ENCODE measurements around the gene KRTAP9-7. TPM values are rescaled to one million over a fixed set of nuclear protein-coding genes. Genes with fewer than 3 reads are reported as not detected.
"Not testable (repeated sequence)": the region's sequence is repeated elsewhere in the genome, so short reads cannot be mapped to it uniquely, and the experiment has no call there.

The KRTAP9-7 gene
- total and polyA plus RNA-seq, 2 of the 4 experiments (the other 2 are of a cell fraction) = not detected

DNA sequence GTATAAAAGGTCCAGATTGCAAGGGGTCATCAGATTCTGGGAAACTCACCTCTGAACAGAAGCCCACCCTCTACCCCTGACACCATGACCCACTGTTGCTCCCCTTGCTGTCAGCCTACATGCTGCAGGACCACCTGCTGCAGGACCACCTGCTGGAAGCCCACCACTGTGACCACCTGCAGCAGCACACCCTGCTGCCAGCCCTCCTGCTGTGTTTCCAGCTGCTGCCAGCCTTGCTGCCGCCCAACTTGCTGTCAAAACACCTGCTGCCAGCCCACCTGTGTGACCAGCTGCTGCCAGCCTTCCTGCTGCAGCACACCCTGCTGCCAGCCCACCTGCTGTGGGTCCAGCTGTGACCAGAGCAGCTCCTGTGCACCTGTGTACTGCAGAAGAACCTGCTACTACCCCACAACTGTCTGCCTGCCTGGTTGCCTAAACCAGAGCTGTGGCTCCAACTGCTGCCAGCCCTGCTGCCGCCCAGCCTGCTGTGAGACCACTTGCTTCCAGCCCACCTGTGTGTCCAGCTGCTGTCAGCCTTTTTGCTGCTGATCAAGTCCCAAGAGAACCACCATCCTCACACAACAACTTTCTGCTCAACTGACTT is 25.8 kb upstream of the KRTAP9-7 start, which contains the start of gene KRTAP9-4:
KRTAP9-4 (plus strand) TSS at position 51 of the 604 bp plus-strand sequence; CDS start at position 85, 34 bp downstream.
- POLR2A ChIA-PET (ENCODE audit: unreplicated experiment); H3K56ac ChIP-seq (ENCODE audit: extremely low read depth, insufficient read depth, low read length); H3K18ac ChIP-seq (ENCODE audit: low read depth, low read length); H2BK20ac ChIP-seq (ENCODE audit: low read depth, low read length); H2AK9ac ChIP-seq (replicated peaks; ENCODE audit: low read depth, low read length, poor library complexity); H4K5ac ChIP-seq (ENCODE audit: low read depth, low read length); H3K14ac ChIP-seq (replicated peaks; ENCODE audit: low read depth, low read length); H3K4me3 ChIP-seq (ENCODE audit: insufficient read depth, low read depth, low read length); H4K91ac ChIP-seq (ENCODE audit: insufficient read depth, low read depth, low read length); CTCF ChIA-PET; H3K9me1 ChIP-seq (ENCODE audit: insufficient read depth, low read length); BruUV-seq (replicated peaks); ATAC-seq (ENCODE audit: low read depth); H2BK5ac ChIP-seq (ENCODE audit: low read depth, low read length, poor library complexity, severe bottlenecking); H3K23ac ChIP-seq (ENCODE audit: low read depth, low read length); H3K4me2 ChIP-seq (ENCODE audit: low read depth, low read length); intact Hi-C loops (cut with micrococcal nuclease); H4K20me1 ChIP-seq (ENCODE audit: insufficient read depth, low read length); H2BK120ac ChIP-seq (ENCODE audit: low read depth, low read length); H3K36me3 ChIP-seq (ENCODE audit: control insufficient read depth, insufficient read depth, low read length); H2AFZ ChIP-seq (replicated peaks; ENCODE audit: low read length, poor library complexity); H3K9me3 ChIP-seq (ENCODE audit: control insufficient read depth, insufficient read depth, low read length); in situ Hi-C loops (cut with MboI; ENCODE audit: low sequenced_read_pairs); H4K8ac ChIP-seq (ENCODE audit: low read depth in 2 of 2, low read length in 2 of 2); H2BK15ac ChIP-seq (ENCODE audit: low read depth, low read length); H3K4me1 ChIP-seq (ENCODE audit: control insufficient read depth, insufficient read depth, low read length); H3K79me1 ChIP-seq (ENCODE audit: low read depth in 1 of 2, low read length in 2 of 2); H3K4ac ChIP-seq (ENCODE audit: low read depth, low read length); DNase-seq; H3K9ac ChIP-seq (ENCODE audit: low read depth, low read length); dilution Hi-C loops (cut with HindIII; ENCODE audit: low sequenced_read_pairs, unreplicated experiment); H2AK5ac ChIP-seq (ENCODE audit: low read depth, low read length); H3K27ac ChIP-seq (ENCODE audit: insufficient read depth, low read length): not testable (repeated sequence)
- WGBS, 2 experiments (ENCODE audit: extremely low coverage in 2 of 2, insufficient read length in 1 of 2) = no CpG with 5 or more reads among the region's 2 CpGs
- H3K27me3 ChIP-seq (ENCODE audit: control insufficient read depth, insufficient read depth, low read length) = peaks cover 22% of the 10 kb centered on the region
